Measurements from ENCODE around the gene RBM47. TPM values are rescaled to one million over a fixed set of nuclear protein-coding genes. Genes with fewer than 3 reads are reported as not detected.

Gene RBM47
- total and polyA plus RNA-seq, 3 donors from 2014 or later: 17.8 to 95.1 (median 51.7) TPM

DNA sequence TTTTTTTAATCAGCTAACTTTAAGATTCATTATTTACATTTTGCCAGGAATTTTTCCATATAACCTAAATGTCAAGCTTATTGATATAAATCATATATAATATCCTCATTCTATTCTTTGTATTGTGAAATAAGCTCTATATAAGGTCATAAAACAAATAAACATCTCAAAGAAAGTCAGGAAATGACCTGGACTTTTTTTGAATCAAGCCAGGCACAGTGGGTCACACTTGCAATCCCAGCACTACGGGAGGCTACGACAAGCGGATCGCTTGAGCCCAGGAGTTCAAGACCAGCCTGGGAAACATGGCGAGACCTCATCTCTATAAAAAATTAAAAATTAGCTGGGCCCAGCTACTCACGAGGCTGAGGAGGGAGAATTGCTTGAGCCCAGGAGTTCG is 88.9 kb downstream of the RBM47 start:
- H3K36me3 ChIP-seq (ENCODE audit: low read depth, missing control alignments): no peaks in the 10 kb centered on the region
- WGBS, 2 donors: 93 to 96% methylated on average over 7 of the region's 7 CpGs
- intact Hi-C loops (cut with DNase I; ENCODE audit: low total_unique reads): no loop called here
- H3K4me1 ChIP-seq: no peaks in the 10 kb centered on the region
- no peaks in the 10 kb centered on the region for H3K27me3 ChIP-seq
- no peak overlapping the region for H3K27ac ChIP-seq
- TF ChIP-seq, protein P1, sequence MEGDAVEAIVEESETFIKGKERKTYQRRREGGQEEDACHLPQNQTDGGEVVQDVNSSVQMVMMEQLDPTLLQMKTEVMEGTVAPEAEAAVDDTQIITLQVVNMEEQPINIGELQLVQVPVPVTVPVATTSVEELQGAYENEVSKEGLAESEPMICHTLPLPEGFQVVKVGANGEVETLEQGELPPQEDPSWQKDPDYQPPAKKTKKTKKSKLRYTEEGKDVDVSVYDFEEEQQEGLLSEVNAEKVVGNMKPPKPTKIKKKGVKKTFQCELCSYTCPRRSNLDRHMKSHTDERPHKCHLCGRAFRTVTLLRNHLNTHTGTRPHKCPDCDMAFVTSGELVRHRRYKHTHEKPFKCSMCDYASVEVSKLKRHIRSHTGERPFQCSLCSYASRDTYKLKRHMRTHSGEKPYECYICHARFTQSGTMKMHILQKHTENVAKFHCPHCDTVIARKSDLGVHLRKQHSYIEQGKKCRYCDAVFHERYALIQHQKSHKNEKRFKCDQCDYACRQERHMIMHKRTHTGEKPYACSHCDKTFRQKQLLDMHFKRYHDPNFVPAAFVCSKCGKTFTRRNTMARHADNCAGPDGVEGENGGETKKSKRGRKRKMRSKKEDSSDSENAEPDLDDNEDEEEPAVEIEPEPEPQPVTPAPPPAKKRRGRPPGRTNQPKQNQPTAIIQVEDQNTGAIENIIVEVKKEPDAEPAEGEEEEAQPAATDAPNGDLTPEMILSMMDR (IDR thresholded peaks at IDR 0.05): no peak
- TF ChIP-seq POLR2A (IDR thresholded peaks at IDR 0.05): no peak
- no peaks in the 10 kb centered on the region for H3K9me3 ChIP-seq
- no peak overlapping the region for H3K4me3 ChIP-seq
- no peak for DNase-seq

DNA sequence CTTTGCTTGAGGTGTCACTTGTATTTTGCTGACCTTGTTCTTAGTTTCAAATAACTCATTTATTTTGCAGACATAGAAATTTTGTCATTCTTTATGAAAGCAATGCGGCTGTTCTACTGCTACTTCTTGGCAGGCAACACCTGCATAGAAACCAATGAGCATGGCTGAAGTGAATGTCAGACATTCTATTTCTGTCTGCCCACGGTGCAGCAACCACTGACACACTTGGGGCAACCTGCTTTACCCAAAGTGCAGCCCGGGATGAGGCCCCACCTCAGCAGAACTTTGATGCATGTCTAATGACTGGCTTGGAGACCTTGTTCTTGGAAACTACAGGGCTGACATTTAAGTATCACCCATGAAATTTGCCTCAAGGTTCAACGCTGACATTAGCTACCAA is 93.6 kb downstream of the RBM47 start:
- H3K27me3 ChIP-seq: no peaks in the 10 kb centered on the region
- H3K4me3 ChIP-seq: no peak overlapping the region
- H3K27ac ChIP-seq: no peak overlapping the region
- no peak for TF ChIP-seq POLR2A (IDR thresholded peaks at IDR 0.05)
- TF ChIP-seq, protein P1 (IDR thresholded peaks at IDR 0.05): no peak
- WGBS, 2 donors: 89% methylated on average over 4 of the region's 4 CpGs
- no peaks in the 10 kb centered on the region for H3K4me1 ChIP-seq
- H3K36me3 ChIP-seq (ENCODE audit: low read depth, missing control alignments): no peaks in the 10 kb centered on the region
- no peak for DNase-seq
- no peaks in the 10 kb centered on the region for H3K9me3 ChIP-seq
- intact Hi-C loops (cut with DNase I; ENCODE audit: low total_unique reads): no loop called here

DNA sequence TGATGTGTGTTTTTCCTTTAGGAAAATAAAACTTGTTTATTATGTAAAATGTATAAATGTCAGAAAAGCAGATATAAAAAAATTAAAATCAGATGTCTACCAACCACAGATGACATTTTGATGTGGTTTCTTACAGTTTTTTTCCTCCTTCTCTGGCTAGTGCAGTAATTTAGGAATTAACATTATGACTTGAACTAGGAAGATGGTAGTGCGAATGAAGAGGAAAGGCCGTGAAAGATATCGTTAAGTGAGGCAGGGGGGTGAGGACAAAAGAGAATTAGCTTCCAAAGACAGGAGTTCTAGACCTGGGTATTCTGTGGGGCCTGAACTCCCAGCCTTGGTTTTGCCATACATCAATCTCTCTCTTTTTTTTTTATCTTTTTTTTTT is 98.0 kb downstream of the RBM47 start:
- TF ChIP-seq, protein P1 (IDR thresholded peaks at IDR 0.05): no peak
- no peak for TF ChIP-seq POLR2A (IDR thresholded peaks at IDR 0.05)
- Histone ChIP-seq H3K4me1 (no peaks in the 10 kb centered on the region), H3K27ac (no peak overlapping the region), H3K36me3 (ENCODE audit: low read depth, missing control alignments) (no peaks in the 10 kb centered on the region), H3K4me3 (no peak overlapping the region), H3K9me3 (no peaks in the 10 kb centered on the region), H3K27me3 (no peaks in the 10 kb centered on the region)
- intact Hi-C loops (cut with DNase I; ENCODE audit: low total_unique reads): no loop called here
- 88 to 93% methylated on average over 3 of the region's 3 CpGs for WGBS, 2 donors
- DNase-seq: no peak

DNA sequence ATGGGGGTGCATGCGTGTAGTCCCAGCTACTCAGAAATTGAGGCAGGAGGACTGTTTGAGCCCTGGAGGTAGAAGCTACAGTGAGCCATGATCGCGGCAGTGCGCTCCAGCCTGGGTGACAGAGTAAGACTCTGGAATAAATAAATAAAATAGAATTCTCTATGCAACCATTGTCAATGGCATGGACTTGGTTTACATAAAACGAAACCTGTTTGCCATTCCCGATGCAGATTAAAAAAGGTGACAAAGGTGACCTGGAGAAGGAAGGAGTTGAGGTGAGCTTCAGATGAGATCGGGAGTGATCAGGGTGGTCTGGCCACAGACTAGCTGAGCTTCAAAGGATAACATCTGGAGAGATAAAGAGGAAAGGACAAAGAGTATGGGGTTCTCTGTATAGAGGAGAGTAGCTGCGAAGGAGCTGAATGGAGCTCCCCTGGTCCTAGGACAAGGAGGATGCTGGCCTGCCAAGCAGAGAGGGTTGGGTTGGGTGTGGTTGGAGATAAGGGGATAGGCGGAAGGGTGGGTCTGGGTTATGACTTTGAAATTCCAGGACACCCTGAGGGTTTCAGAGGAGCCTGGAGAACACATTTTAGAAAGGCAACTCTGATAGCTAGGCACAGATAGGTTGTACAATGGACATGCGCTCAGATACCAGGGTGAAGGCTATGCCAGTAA is 98.6 kb downstream of the RBM47 start:
- DNase-seq: no peak
- H3K36me3 ChIP-seq (ENCODE audit: low read depth, missing control alignments): no peaks in the 10 kb centered on the region
- H3K4me1 ChIP-seq: peaks cover 3% of the 10 kb centered on the region
- H3K9me3 ChIP-seq: no peaks in the 10 kb centered on the region
- 93 to 94% methylated on average over 10 of the region's 10 CpGs for WGBS, 2 donors
- no peak overlapping the region for H3K27ac ChIP-seq
- no peaks in the 10 kb centered on the region for H3K27me3 ChIP-seq
- intact Hi-C loops (cut with DNase I; ENCODE audit: low total_unique reads): no loop called here
- no peak overlapping the region for H3K4me3 ChIP-seq
- no peak for TF ChIP-seq POLR2A (IDR thresholded peaks at IDR 0.05)
- TF ChIP-seq, protein P1 (IDR thresholded peaks at IDR 0.05): no peak

DNA sequence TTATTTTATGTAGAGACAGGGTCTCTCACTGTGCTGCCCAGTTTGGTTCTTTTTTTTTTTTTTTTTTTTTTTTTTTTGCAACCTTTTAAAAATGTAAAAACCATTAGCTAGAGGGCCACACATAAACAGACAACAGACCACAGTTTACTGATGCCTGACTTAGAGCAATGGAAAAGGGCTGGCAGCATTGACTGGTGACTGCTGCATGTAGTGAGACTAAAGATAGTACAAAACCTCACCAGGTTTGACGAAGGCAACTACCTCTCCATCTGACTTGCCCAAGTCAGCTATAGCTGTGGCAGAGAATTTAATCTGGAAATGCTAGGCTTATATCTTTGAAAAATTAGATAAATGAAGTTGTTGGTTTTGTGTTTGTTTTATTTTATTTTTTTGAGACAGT is 102.9 kb downstream of the RBM47 start:
- intact Hi-C loops (cut with DNase I; ENCODE audit: low total_unique reads): no loop called here
- Histone ChIP-seq H3K36me3 (ENCODE audit: low read depth, missing control alignments) (no peaks in the 10 kb centered on the region), H3K4me3 (no peak overlapping the region), H3K4me1 (peaks cover 14% of the 10 kb centered on the region), H3K27me3 (no peaks in the 10 kb centered on the region), H3K9me3 (no peaks in the 10 kb centered on the region), H3K27ac (no peak overlapping the region)
- 88 to 90% methylated on average over 1 of the region's 1 CpG for WGBS, 2 donors
- DNase-seq: no peak
- TF ChIP-seq, protein P1 (IDR thresholded peaks at IDR 0.05): no peak
- no peak for TF ChIP-seq POLR2A (IDR thresholded peaks at IDR 0.05)
